Measurements from ENCODE around the gene PPP1R3D. TPM values are rescaled to one million over a fixed set of nuclear protein-coding genes. Genes with fewer than 3 reads are reported as not detected.
"Not testable (repeated sequence)": the region's sequence is repeated elsewhere in the genome, so short reads cannot be mapped to it uniquely, and the experiment has no call there.

The PPP1R3D gene
- polyA plus RNA-seq, 1 experiment = 3.1 TPM

GRCh38 chr20:59891581-59891980, 48.5 kb downstream of the PPP1R3D start:
- H3K27me3 ChIP-seq (ENCODE audit: control insufficient read depth, insufficient read depth, low read length) = no peaks in the 10 kb centered on the region
- no peak overlapping the region for H3K27ac ChIP-seq (ENCODE audit: low read depth, low read length)
- TF ChIP-seq CTCF (IDR thresholded peaks at IDR 0.05; ENCODE audit: low read depth, low read length) = no peak
- H3K4me3 ChIP-seq (ENCODE audit: low read depth, low read length) = no peak overlapping the region
- CTCF ChIA-PET = no interaction called here
- no peak for DNase-seq (ENCODE audit: low read depth, low spot score)
- no peaks in the 10 kb centered on the region for H3K9me3 ChIP-seq (ENCODE audit: control insufficient read depth, insufficient read depth, low read length)
- POLR2A ChIA-PET = no interaction called here

- H3K4me3 ChIP-seq (ENCODE audit: low read depth, low read length); H3K27me3 ChIP-seq (ENCODE audit: control insufficient read depth, insufficient read depth, low read length); CTCF ChIA-PET; DNase-seq (ENCODE audit: low read depth, low spot score); H3K9me3 ChIP-seq (ENCODE audit: control insufficient read depth, insufficient read depth, low read length); H3K27ac ChIP-seq (ENCODE audit: low read depth, low read length); POLR2A ChIA-PET: not testable (repeated sequence)
Observed at GRCh38 chr20:59890035-59890434, 50.1 kb downstream of the PPP1R3D start.

GRCh38 chr20:59888050-59888449, 52.1 kb downstream of the PPP1R3D start:
- no peak for DNase-seq (ENCODE audit: low read depth, low spot score)
- Histone ChIP-seq H3K27me3 (ENCODE audit: control insufficient read depth, insufficient read depth, low read length) (no peaks in the 10 kb centered on the region), H3K9me3 (ENCODE audit: control insufficient read depth, insufficient read depth, low read length) (no peaks in the 10 kb centered on the region), H3K4me3 (ENCODE audit: low read depth, low read length) (no peak overlapping the region), H3K27ac (ENCODE audit: low read depth, low read length) (no peak overlapping the region)
- ChIA-PET CTCF (no interaction called here), POLR2A (no interaction called here)
- no peak for TF ChIP-seq CTCF (IDR thresholded peaks at IDR 0.05; ENCODE audit: low read depth, low read length)

Other genes with a start within 250 kb of the PPP1R3D start
- gene SYCP2, start 6.7 kb downstream of the PPP1R3D start, polyA plus RNA-seq (2011; rRNA removed) = 0.24 and 0.25 TPM in 2 replicates
- gene FAM217B, start 84 bp upstream of the PPP1R3D start, polyA plus RNA-seq (2011; rRNA removed) = 8.9 and 11.7 TPM in 2 replicates
- gene CDH26, start 18.1 kb upstream of the PPP1R3D start, polyA plus RNA-seq (2011; rRNA removed) = 0.05 and 0.10 TPM in 2 replicates